Activated naive CD4-positive, alpha-beta T cell treated with anti-CD3 and anti-CD28 coated beads, Interleukin-2, amount 50 U/mL, for 24 hours (primary cell): ENCODE data around the gene SFXN3.

Experiments used
- H3K27ac Mint-ChIP-seq: one replicate; pipeline ENCODE4 v1.8.0; 2021; ENCODE audit warnings: mild to moderate bottlenecking, mixed read lengths
- H3K27me3 Mint-ChIP-seq: one replicate; pipeline ENCODE4 v1.8.0; 2021; ENCODE audit warnings: mixed read lengths
- H3K36me3 Mint-ChIP-seq: one replicate; pipeline ENCODE4 v1.8.0; 2021; ENCODE audit warnings: mixed read lengths
- H3K4me1 Mint-ChIP-seq: one replicate; pipeline ENCODE4 v1.8.0; 2021; ENCODE audit warnings: mixed read lengths
- H3K4me3 Mint-ChIP-seq: one replicate; pipeline ENCODE4 v1.8.0; 2021; ENCODE audit warnings: mild to moderate bottlenecking, mixed read lengths
- H3K9me3 Mint-ChIP-seq: one replicate; pipeline ENCODE4 v1.8.0; 2021; ENCODE audit warnings: mixed read lengths

SFXN3 gene

DNA sequence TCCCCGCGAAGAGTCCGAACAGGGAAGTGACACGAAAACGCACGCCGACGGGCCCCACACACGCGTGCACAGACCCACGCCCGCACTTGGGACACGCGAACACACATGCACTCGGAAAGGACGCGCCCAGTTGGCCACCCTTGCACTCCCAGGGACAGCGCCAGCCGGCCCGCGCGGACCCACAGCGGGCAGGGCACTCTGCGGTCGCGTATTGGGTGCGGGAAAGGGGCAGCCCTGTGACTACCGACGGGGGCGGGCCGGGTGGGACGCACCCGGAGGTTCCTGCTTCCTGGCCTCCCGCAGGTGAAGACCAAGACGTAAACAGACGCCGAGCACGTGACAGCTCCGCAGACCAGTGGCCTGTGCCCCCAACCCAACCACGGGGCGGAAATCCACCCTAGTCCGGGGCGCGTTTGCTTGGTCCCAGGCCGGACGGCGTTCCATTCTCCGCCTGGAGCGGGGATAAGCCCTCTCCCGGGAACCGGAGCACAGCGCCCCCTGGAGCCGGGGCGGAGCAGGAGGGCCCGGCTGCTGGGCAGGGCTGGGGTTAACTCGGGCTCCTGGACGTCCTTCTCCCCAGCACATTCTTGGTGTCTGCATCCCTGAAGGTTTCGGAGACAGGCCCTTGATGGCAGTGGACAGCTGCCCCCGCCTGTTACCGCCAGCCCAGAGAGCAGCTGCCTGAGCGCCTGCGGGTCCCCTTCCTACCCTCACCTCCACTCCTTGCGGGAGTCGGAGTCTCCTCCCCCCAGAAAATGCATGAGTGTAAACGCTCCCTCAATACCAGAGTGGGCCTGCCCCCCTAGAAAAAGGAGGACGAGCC, 33.5 kb upstream of the SFXN3 start:
- H3K9me3 Mint-ChIP-seq = no peaks in the 10 kb centered on the region
- H3K4me1 Mint-ChIP-seq = peaks cover 25% of the 10 kb centered on the region
- H3K4me3 Mint-ChIP-seq = peak overlapping the region; percentile 92
- H3K27ac Mint-ChIP-seq = peak overlapping the region; percentile 85
- H3K36me3 Mint-ChIP-seq = peaks cover 7% of the 10 kb centered on the region
- no peaks in the 10 kb centered on the region for H3K27me3 Mint-ChIP-seq

DNA sequence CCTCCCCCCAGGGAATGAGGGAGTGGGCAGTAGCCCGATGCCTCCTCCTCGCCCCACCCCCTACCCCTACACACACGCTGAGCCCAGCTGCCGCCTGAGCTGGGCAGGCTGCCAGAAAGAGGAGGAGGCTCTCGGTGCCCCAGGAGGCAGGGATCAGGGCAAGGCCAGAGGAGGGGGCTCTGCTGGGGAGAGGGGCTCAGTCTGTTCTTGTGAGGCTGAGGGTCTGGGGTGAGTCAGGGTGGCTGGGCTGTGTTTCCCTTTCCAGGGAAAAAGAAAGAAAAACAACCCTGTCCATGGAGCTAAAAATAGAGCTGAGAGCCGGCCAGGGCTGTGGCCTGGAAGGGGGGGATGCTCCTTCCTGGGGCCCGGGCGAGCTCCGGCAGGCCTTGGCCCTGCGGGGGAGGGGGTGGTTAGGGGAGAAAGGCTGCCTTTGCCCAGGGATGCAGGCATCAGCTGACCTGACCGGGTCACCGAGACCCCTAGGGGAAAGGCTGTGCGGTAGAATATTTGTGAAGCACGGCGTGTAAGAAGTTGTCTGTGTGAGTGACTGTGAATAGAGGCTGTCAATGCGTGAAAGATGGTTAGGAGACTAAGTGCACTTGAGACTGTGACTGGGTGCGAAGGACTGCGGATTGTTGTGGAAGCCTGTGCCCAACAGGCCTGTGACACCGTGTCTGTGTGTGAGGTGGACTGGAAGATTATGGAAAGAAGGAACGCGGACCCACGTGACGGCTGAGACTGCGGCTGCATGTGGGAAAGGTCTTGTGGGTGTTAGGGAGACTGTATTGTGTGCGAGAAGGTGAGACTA, 32.6 kb upstream of the SFXN3 start:
- H3K9me3 Mint-ChIP-seq = no peaks in the 10 kb centered on the region
- peak overlapping the region; percentile 96 for H3K27ac Mint-ChIP-seq
- no peaks in the 10 kb centered on the region for H3K27me3 Mint-ChIP-seq
- peaks cover 25% of the 10 kb centered on the region for H3K4me1 Mint-ChIP-seq
- H3K36me3 Mint-ChIP-seq = peaks cover 7% of the 10 kb centered on the region
- H3K4me3 Mint-ChIP-seq = peak overlapping the region; percentile 92

DNA sequence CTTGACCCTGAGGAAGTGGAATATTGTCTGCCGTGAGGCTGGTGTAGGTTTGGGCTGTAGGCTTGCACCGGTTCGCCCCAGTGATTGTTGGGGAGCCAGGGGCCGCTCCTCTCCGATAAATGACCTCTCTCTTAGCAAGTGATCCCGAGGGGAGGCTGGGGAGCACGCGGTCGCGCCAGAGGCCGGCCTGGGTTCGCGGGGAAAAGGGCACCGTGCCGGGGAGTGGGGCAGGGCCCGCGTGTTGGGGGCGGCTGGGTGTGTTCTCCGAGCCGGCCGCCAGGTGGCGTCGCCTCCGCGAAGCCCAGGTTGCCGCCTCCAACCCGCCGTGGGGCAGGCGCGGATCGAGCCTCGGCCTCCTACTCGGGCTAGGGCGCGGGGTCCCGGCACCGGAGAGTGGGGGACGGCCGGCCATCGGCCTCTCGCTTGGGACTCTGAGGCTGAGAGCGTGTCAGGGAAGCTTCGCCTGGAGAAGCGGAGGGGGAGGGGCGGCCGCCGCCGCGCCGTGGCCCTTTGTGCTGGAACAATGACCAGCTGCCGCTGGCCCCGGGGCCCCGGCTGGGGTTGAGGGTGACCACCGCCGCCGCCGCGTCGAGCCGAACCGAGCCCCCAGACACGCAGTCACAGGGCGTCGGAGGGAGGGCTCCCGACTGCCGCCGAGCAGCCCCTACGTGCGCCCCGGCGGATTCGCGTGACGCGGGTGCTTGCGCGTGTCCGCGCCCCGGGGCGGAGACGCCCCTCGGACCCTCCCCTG, 31.9 kb upstream of the SFXN3 start:
- no peaks in the 10 kb centered on the region for H3K9me3 Mint-ChIP-seq
- peak overlapping the region; percentile 96 for H3K27ac Mint-ChIP-seq
- no peaks in the 10 kb centered on the region for H3K27me3 Mint-ChIP-seq
- peak overlapping the region; percentile 92 for H3K4me3 Mint-ChIP-seq
- peaks cover 3% of the 10 kb centered on the region for H3K36me3 Mint-ChIP-seq
- peaks cover 25% of the 10 kb centered on the region for H3K4me1 Mint-ChIP-seq

DNA sequence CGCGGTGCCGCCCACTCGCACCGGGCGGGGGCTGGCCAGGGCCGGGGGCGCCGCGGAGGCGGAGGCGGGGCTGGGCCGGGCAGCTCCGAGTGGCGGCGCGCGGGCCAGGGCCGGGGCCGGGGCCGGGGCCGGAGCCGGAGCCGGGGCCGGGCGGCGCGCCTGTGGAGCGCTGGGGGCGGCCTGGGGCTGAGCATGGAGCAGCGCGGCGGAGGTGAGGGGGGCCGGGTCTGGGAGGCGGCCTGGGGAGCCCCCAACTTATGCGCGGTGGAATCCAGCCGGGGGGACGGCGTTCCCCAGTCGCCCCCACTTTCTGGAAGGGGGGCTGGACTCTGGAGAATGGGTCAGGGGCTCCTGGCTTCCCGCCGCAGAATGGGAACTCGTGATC, 31.3 kb upstream of the SFXN3 start, which contains the start of gene LZTS2:
LZTS2 (plus strand) TSS at position 67 of the 385 bp plus-strand sequence. CDS start 2,731 bp downstream, outside the sequence.
- H3K27me3 Mint-ChIP-seq = no peaks in the 10 kb centered on the region
- peak within 1 kb of the TSS; percentile 92 for H3K4me3 Mint-ChIP-seq
- H3K36me3 Mint-ChIP-seq = no peaks in the 10 kb centered on the region
- no peaks in the 10 kb centered on the region for H3K9me3 Mint-ChIP-seq
- peak within 1 kb of the TSS; percentile 96 for H3K27ac Mint-ChIP-seq
- H3K4me1 Mint-ChIP-seq = peaks cover 25% of the 10 kb centered on the region

DNA sequence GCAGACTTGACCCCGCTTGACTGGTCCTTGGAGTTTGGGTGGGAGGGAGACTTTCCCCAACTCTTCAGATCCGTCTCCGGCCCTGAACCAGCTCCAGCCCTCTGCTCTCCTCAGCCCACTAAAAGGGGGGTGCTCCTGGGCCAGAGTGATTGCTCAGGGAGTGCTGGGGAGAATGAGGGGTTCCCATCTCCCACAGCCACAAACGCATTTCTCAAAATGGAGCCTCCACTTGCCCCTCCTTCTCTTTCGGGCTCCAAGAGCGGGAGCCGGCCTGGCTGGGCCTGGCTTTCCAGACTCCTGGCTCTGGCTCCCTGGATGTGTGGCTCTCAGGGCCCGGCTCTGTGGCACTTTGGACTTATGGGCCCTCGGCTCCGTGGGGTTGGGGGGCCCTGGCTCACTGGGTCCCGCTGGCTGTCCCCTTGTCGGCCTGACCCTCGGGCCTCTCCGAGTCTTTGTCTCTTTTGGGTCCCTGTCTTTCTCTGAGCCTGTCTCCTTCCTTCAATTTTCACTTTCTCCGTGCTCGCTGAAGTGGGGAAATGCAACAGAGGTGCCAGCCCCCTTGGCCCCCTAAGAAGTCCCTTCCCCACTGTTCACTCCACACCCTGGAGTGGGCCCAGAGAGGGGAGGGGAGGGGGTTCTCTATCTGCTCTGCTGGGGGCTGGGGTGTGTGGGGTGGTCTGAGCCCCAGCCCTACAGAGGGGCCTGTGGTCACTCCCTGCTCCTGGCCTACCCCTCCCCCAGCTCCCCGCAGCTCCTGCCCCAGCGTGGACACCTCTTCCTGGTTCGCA, 30.7 kb upstream of the SFXN3 start:
- Mint-ChIP-seq H3K4me1 (peaks cover 25% of the 10 kb centered on the region), H3K27me3 (no peaks in the 10 kb centered on the region), H3K27ac (no peak overlapping the region), H3K4me3 (peak overlapping the region; percentile 80), H3K9me3 (no peaks in the 10 kb centered on the region), H3K36me3 (no peaks in the 10 kb centered on the region)

DNA sequence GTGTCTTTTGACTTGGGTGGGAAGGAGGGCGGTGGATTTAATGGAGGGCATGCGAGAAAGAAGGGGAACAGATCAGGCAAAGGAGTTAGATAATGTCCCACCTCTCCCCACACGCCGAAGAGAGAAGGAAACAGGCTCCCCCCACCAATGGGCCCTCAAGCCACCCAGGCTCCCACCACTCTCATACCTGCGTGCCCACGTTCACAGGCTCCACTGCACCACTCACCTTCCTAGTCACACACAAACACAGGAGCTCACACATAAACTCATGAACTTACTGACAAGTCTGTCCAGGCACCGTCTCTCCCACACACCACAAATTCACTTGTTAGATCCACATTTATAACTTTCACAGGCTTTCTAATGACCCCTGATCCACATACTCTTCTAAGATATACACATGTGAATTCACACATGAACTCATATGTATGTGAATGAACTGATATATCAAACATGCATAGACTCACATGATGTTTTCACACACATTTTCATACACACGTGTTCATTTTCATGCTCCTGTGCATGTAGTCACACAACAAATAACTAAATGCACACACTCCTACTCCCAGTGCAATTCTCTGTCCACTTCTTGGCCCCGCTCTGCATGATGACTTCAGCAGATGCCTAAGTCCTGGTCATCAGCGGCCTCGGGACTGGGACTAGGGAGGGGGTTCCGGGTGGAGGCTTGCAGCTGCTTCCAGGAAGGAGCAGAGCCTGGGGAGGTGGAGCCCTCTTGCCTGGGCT, 29.9 kb upstream of the SFXN3 start:
- Mint-ChIP-seq H3K4me1 (peaks cover 23% of the 10 kb centered on the region), H3K36me3 (no peaks in the 10 kb centered on the region), H3K27ac (peak overlapping the region; percentile 48), H3K4me3 (peak overlapping the region; percentile 74), H3K9me3 (no peaks in the 10 kb centered on the region), H3K27me3 (no peaks in the 10 kb centered on the region)

DNA sequence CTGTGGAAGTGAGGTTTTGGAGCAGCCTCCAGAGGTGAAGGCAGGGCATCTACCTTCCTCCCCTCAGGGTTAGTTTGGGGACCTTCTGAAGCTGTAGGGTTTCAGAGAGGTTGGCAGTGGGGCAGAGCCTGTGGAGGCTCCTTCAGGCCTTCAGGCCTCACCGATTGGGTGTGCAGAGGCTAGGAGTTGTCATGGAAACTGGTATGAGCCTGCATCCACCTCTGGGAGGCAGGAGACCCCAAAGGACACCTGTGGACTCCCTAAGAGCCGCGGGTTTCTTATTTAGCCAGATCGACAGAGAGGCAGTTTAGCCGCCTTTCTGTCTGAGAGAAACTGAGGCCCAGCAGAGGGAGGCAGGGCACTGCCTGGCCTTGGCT, 29.4 kb upstream of the SFXN3 start:
- H3K27me3 Mint-ChIP-seq = no peaks in the 10 kb centered on the region
- H3K27ac Mint-ChIP-seq = no peak overlapping the region
- no peaks in the 10 kb centered on the region for H3K36me3 Mint-ChIP-seq
- H3K4me1 Mint-ChIP-seq = peaks cover 17% of the 10 kb centered on the region
- no peak overlapping the region for H3K4me3 Mint-ChIP-seq
- H3K9me3 Mint-ChIP-seq = no peaks in the 10 kb centered on the region

DNA sequence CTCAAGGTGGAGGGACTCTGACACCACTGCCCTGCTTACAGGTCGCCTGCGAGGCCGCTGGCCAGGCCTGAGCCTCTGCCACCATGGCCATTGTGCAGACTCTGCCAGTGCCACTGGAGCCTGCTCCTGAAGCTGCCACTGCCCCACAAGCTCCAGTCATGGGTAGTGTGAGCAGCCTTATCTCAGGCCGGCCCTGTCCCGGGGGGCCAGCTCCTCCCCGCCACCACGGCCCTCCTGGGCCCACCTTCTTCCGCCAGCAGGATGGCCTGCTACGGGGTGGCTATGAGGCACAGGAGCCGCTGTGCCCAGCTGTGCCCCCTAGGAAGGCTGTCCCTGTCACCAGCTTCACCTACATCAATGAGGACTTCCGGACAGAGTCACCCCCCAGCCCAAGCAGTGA, 28.6 kb upstream of the SFXN3 start:
- peaks cover 16% of the 10 kb centered on the region for H3K4me1 Mint-ChIP-seq
- no peak overlapping the region for H3K4me3 Mint-ChIP-seq

DNA sequence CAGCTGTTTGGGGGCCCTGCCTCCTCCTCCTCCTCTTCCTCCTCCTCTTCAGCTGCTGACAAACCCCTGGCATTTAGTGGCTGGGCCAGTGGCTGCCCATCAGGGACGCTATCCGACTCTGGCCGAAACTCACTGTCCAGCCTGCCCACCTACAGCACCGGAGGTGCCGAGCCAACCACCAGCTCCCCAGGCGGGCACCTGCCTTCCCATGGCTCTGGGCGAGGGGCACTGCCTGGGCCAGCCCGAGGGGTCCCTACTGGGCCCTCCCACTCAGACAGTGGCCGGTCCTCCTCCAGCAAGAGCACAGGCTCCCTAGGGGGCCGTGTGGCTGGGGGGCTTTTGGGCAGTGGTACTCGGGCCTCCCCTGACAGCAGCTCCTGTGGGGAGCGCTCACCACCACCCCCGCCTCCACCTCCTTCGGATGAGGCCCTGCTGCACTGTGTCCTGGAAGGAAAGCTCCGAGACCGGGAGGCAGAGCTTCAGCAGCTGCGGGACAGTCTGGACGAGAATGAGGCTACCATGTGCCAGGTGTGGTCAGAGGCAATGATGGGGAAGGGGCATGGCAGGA, 27.3 kb upstream of the SFXN3 start:
- no peak overlapping the region for H3K27ac Mint-ChIP-seq
- H3K4me1 Mint-ChIP-seq = peaks cover 7% of the 10 kb centered on the region
- H3K4me3 Mint-ChIP-seq = no peak overlapping the region
- H3K27me3 Mint-ChIP-seq = no peaks in the 10 kb centered on the region
- no peaks in the 10 kb centered on the region for H3K36me3 Mint-ChIP-seq
- H3K9me3 Mint-ChIP-seq = no peaks in the 10 kb centered on the region

More for the DNA sequence above, 28.6 kb upstream of the SFXN3 start:
- H3K9me3 Mint-ChIP-seq = no peaks in the 10 kb centered on the region
- no peak overlapping the region for H3K27ac Mint-ChIP-seq
- H3K36me3 Mint-ChIP-seq = no peaks in the 10 kb centered on the region
- no peaks in the 10 kb centered on the region for H3K27me3 Mint-ChIP-seq

DNA sequence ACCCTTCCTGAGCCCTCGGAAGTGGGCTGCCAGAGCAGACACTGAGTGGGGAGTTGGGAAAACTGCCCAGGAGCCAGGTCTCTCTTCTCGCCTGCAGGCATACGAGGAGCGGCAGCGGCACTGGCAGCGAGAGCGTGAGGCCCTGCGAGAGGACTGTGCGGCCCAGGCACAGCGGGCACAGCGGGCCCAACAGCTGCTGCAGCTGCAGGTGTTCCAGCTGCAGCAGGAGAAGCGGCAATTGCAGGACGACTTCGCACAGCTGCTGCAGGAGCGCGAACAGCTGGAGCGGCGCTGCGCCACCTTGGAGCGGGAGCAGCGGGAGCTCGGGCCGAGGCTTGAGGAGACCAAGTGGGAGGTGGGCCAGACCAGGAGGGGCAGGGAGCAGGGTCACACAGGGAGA, 25.7 kb upstream of the SFXN3 start:
- Mint-ChIP-seq H3K27ac (no peak overlapping the region), H3K36me3 (no peaks in the 10 kb centered on the region), H3K4me1 (peaks cover 5% of the 10 kb centered on the region), H3K4me3 (no peak overlapping the region), H3K9me3 (no peaks in the 10 kb centered on the region), H3K27me3 (no peaks in the 10 kb centered on the region)

DNA sequence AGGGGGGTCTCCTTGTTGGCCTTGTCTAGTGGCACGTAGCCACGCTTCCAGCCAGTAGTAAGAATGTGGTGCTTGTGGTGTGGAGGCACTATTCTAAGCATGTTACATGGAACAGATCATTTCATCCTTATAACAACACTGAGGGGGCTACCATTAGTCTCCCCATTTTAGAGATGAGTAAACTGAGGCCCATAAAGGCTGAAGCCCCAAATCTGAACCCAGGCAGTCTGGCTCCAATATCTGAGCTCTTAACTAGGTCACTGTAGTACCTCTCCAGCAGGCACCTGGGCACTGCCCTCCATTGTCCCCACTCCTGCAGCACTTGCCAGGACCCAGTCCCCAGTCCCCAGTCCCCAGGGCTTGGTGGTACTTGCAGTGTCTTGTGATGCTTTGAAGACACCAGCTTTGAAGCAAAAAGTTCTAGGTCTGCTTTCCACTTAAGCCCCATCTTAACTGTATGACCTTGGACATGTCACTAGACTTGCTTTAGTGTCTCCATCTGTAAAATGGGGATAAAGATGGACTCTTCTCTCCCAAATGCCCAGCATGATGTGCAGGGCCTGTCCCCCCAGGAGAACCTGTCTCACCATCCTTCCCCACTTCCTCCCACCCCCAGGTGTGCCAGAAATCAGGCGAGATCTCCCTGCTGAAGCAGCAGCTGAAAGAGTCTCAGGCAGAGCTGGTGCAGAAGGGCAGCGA, 25.0 kb upstream of the SFXN3 start:
- Mint-ChIP-seq H3K36me3 (no peaks in the 10 kb centered on the region), H3K9me3 (no peaks in the 10 kb centered on the region), H3K4me3 (no peak overlapping the region), H3K27me3 (no peaks in the 10 kb centered on the region), H3K27ac (no peak overlapping the region), H3K4me1 (peaks cover 3% of the 10 kb centered on the region)

DNA sequence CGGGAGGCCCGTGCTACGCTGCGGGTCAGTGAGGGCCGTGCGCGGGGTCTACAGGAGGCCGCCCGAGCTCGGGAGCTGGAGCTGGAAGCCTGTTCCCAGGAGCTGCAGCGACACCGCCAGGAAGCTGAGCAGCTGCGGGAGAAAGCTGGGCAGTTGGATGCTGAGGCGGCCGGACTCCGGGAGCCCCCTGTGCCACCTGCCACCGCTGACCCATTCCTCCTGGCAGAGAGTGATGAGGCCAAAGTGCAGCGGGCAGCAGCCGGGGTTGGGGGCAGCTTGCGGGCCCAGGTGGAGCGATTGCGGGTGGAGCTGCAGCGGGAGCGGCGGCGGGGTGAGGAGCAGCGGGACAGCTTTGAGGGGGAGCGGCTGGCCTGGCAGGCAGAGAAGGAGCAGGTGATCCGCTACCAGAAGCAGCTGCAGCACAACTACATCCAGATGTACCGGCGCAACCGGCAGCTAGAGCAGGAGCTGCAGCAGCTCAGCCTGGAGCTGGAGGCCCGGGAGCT, 24.4 kb upstream of the SFXN3 start:
- Mint-ChIP-seq H3K27me3 (no peaks in the 10 kb centered on the region), H3K9me3 (no peaks in the 10 kb centered on the region), H3K4me3 (no peak overlapping the region), H3K4me1 (no peaks in the 10 kb centered on the region), H3K36me3 (no peaks in the 10 kb centered on the region), H3K27ac (no peak overlapping the region)

DNA sequence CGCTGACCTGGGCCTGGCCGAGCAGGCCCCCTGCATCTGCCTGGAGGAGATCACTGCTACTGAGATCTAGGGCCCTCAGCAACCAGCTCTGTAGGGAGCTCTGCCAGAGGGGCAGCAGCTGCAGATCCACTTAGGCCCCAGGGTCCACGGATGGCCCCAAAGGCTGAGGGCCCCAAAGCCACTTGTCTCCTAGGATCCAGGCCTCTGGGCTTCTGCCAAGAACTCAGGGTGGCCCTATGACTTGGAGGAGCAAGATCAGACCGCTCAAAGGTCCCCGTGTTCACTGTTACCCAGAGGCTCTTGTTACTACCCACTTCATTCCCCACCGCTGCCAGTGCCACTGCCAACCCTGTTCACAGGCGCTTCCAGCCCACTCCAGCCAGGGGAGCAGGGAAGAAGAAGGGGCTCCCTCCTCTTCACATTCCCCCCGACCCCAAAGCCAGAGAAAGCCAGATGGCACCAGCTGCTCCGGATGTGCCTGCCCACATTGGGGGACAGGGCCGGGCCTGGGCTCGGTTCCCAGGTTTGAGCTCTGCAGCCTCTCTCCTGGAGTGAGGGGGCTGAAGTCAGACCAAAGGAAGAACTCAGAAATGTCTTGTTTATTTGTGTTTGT, 23.8 kb upstream of the SFXN3 start:
- H3K9me3 Mint-ChIP-seq = no peaks in the 10 kb centered on the region
- H3K27ac Mint-ChIP-seq = no peak overlapping the region
- H3K36me3 Mint-ChIP-seq = no peaks in the 10 kb centered on the region
- no peak overlapping the region for H3K4me3 Mint-ChIP-seq
- H3K4me1 Mint-ChIP-seq = no peaks in the 10 kb centered on the region
- H3K27me3 Mint-ChIP-seq = no peaks in the 10 kb centered on the region
